A549 (cell line): ENCODE data around the gene HRH2.

ENCODE experiments used
- BHLHE40 ChIP-seq: IDR thresholded peaks from 2 replicates; pipeline ENCODE4 v1.6.1; 2012; ENCODE audit warnings: low read depth, low read length, inconsistent platforms
- CHD4 ChIP-seq: fragments of 200-600 bp; sonication (generic); IDR thresholded peaks from 2 replicates; pipeline ENCODE4 v1.6.1; 2016; ENCODE audit warnings: antibody characterized with exemption, mild to moderate bottlenecking, borderline replicate concordance
- EP300 ChIP-seq, 2 experiments: fragments of >200 bp; sonication (Bioruptor Twin); formaldehyde crosslinking; IDR thresholded peaks; 2 replicates in 1 of 2; 3 replicates in 1 of 2; pipeline ENCODE4 v1.6.1; 2016 to 2017
- GATA3 ChIP-seq: IDR thresholded peaks from 2 replicates; pipeline ENCODE4 v1.6.1; 2012; ENCODE audit warnings: borderline replicate concordance
- HDAC2 ChIP-seq: fragments of 200-600 bp; sonication (generic); IDR thresholded peaks from 2 replicates; pipeline ENCODE4 v1.6.1; 2016
- JUN ChIP-seq, 2 experiments: fragments of >200 bp; sonication (Bioruptor Twin); formaldehyde crosslinking; IDR thresholded peaks; 2 replicates in 1 of 2; 3 replicates in 1 of 2; pipeline ENCODE4 v1.6.1; 2016 to 2017
- NFE2L2 ChIP-seq: fragments of 150-350 bp; conservative IDR thresholded peaks from 2 replicates; pipeline ENCODE4 v1.6.1; 2014; ENCODE audit warnings: low read length
- PHF8 ChIP-seq: fragments of 200-600 bp; sonication (generic); IDR thresholded peaks from 2 replicates; pipeline ENCODE4 v1.6.1; 2016; ENCODE audit warnings: low read depth, mild to moderate bottlenecking, antibody characterized with exemption, moderate library complexity, borderline replicate concordance
- POLR2A ChIP-seq: IDR thresholded peaks from 2 replicates; pipeline ENCODE4 v1.6.1; 2012; ENCODE audit warnings: mild to moderate bottlenecking, low read length
- RAD21 ChIP-seq, 2 experiments: fragments of >200 bp in 1 of 2; sonication (Bioruptor Twin) in 1 of 2; formaldehyde crosslinking in 1 of 2; IDR thresholded peaks in 1 of 2; conservative IDR thresholded peaks in 1 of 2; 2 replicates in 1 of 2; 3 replicates in 1 of 2; pipeline ENCODE4 v1.6.1; 2012 to 2018; ENCODE audit warnings: inconsistent platforms in 1 of 2
- RCOR1 ChIP-seq: fragments of 150-350 bp; IDR thresholded peaks from 2 replicates; pipeline ENCODE4 v1.6.1; 2014; ENCODE audit warnings: antibody characterized with exemption, low read length, low read depth
- TF ChIP-seq, protein P1 (sequence below): fragments of >200 bp; sonication (Bioruptor Twin); formaldehyde crosslinking; IDR thresholded peaks from 3 replicates; pipeline ENCODE4 v1.5.1; 2016
- TF ChIP-seq, protein P2 (sequence below): IDR thresholded peaks from 2 replicates; pipeline ENCODE4 v1.6.1; 2012

DNA sequence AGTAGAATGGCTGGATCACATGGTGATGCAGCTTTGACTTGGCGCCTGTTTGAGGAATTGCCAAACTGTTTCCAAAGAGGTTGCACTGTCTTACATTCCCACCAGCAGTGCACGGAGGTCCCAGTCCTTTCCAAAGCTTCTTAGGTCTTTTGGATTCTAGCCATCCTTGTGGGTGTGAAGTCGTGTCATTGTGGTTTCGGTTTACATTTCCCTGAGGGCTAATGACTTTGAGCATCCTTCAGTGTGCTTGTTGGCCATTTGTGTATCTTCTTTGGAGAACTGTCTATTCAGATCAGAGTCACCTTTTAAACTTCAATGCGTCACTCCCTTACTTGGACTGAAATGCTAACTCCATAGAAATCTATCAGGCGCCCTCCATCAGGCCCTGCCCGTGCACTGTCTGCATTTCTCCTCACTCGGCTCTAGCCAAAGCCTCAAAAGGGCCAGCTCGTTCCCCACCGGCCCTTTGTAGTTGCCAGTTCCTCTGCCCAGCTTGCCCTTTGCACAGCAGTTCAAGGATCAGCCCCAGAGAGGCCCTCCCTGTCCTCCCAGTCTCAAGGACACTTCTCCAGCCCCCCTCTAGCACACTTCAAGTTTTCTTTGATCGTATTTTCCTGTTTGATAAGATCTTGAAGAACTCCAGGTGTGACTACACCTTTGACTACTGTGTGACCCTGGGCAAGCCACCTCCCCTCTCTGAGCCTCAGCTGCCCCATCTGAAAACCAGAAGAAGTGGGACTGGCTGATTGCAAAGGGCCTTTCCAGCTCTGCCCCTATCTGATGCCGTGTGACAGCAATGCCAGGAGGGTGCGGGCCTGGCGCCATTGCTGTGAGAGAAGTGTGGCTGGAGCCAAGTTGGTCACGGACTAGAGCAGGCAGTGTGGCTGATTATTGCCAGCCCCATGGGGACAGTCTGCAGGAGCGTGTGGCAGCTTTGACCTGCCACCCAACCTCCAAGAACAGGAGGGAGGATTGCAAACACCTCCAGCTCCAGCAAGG, 5.6 kb downstream of the HRH2 start:
- TF ChIP-seq EP300 (IDR thresholded peaks at IDR 0.05): no peak
- TF ChIP-seq, protein P1, sequence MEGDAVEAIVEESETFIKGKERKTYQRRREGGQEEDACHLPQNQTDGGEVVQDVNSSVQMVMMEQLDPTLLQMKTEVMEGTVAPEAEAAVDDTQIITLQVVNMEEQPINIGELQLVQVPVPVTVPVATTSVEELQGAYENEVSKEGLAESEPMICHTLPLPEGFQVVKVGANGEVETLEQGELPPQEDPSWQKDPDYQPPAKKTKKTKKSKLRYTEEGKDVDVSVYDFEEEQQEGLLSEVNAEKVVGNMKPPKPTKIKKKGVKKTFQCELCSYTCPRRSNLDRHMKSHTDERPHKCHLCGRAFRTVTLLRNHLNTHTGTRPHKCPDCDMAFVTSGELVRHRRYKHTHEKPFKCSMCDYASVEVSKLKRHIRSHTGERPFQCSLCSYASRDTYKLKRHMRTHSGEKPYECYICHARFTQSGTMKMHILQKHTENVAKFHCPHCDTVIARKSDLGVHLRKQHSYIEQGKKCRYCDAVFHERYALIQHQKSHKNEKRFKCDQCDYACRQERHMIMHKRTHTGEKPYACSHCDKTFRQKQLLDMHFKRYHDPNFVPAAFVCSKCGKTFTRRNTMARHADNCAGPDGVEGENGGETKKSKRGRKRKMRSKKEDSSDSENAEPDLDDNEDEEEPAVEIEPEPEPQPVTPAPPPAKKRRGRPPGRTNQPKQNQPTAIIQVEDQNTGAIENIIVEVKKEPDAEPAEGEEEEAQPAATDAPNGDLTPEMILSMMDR: no peak
- no peak for TF ChIP-seq HDAC2
- TF ChIP-seq RAD21 (conservative IDR thresholded peaks at IDR 0.05 in 1 of 2, IDR thresholded peaks at IDR 0.05 in 1 of 2): no peak
- TF ChIP-seq POLR2A: no peak
- no peak for TF ChIP-seq GATA3
- TF ChIP-seq NFE2L2: no peak
- TF ChIP-seq BHLHE40: no peak
- no peak for TF ChIP-seq JUN (IDR thresholded peaks at IDR 0.05)
- TF ChIP-seq CHD4: no peak
- TF ChIP-seq RCOR1: no peak
- no peak for TF ChIP-seq PHF8
- TF ChIP-seq, protein P2, sequence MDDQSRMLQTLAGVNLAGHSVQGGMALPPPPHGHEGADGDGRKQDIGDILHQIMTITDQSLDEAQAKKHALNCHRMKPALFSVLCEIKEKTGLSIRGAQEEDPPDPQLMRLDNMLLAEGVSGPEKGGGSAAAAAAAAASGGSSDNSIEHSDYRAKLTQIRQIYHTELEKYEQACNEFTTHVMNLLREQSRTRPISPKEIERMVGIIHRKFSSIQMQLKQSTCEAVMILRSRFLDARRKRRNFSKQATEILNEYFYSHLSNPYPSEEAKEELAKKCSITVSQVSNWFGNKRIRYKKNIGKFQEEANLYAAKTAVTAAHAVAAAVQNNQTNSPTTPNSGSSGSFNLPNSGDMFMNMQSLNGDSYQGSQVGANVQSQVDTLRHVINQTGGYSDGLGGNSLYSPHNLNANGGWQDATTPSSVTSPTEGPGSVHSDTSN: no peak
